Measurements from ENCODE around the gene DSG1.
"Not testable (repeated sequence)": the region's sequence is repeated elsewhere in the genome, so short reads cannot be mapped to it uniquely, and the experiment has no call there.

Gene DSG1

GRCh38 chr18:31317860-31318259 is at the start of gene DSG1:
Gene DSG1 (plus strand): TSS chr18:31318160. CDS start chr18:31318301, 141 bp downstream.
- no peak for DNase-seq

DNA sequence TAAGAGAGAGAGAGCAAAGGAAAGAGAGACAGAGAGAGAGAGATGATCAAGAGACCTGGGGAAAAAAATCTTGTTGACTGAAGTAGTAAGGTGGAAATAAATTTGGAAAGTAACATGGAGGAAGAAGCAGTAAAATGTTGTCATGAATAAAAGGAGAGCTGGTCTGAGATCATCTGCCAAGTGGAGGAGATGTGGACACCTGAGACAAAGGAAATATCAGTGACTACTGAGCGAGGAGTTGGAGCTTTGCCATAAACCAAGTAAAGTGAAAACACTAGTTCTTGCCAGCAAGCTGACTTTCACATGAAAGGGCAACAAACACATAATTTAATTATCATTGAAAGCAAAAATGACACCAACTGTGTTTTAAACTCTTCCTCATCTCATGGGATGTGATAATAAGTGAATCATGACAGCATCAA is 49.0 kb upstream of the DSG1 start:
- no peak for DNase-seq

DNA sequence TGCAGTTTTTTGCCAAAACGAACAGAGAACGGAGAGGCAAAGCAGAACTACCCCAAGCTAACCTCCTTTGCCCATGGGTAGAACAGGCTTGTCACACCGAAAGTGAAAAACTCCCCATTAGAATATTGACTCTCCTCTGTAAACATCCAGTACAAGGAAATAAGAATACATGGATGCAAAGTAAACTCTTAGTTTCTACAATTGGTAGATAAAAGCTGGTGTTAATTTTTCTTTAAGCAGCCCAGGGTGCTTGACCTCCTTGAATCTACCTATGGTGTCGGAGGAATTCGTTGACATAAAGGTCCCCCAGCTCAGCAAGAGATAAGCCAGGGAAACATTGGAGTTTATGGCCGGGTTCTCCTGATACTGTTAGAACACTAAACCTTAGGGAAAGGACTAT is 48.4 kb upstream of the DSG1 start:
- no peak for DNase-seq

- DNase-seq = no peak
These were observed 47.4 kb upstream of the DSG1 start for GRCh38 chr18:31270578-31270977.

DNA sequence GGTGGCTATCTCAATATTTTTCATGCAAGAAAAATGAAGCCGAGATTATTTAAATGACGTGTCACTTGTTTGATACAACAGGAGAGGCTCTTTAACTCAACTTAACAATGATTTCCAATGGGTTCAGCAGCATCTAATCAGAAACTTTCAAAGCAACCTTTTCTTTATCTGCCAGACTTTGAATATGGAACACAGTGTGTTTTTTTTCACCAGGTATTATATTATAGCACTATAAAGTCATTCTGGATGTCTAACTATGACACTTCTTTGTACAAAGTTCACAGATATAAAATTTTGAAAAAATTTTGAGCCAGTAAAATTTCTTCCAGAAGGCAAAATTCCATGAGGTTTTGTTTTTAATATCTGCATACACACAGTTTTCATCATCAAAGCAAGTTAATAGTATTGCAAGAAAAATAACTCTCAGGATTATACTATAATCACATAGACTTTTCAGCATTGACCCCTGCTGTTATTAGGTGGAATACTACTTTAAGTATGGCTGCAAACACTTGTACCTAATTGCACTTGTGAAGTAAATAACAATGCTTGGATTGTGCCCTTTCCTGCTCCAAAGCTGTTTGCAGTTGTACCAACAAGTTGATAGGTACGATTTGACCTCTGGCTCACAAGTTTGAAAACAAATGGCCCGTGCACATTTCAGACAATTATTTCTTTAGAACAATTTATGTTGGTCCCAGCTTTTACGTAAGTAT is 44.0 kb upstream of the DSG1 start:
- no peak for DNase-seq

- no peak for DNase-seq
These were observed 43.0 kb upstream of the DSG1 start for GRCh38 chr18:31274931-31275330.

- no peak for DNase-seq
These were observed 42.1 kb upstream of the DSG1 start for GRCh38 chr18:31275722-31276463.

GRCh38 chr18:31278609-31279071 is 39.3 kb upstream of the DSG1 start:
- no peak for DNase-seq

DNA sequence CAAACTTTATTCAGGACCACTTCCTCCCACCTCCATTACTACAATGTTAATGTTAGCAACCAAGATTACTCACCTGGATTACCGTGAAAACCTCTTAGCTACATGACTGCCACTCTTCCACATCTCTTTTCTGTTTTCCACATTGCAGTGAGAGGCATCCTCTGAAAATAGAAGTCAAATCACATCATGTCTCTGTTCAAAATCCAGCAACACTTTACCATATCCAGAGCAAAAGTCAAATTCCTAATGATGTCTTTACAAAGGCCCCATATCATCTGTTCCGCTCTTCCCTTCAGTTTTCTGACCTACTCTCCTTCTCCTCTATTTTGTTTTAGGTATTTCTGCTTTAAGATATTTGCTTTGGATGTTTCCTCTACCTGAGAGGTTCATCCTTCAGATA is 37.5 kb upstream of the DSG1 start:
- DNase-seq = no peak

GRCh38 chr18:31281437-31281836 is 36.5 kb upstream of the DSG1 start:
- DNase-seq = no peak

- DNase-seq = not testable (repeated sequence)
These were observed 28.5 kb upstream of the DSG1 start for GRCh38 chr18:31289446-31289845.

DNA sequence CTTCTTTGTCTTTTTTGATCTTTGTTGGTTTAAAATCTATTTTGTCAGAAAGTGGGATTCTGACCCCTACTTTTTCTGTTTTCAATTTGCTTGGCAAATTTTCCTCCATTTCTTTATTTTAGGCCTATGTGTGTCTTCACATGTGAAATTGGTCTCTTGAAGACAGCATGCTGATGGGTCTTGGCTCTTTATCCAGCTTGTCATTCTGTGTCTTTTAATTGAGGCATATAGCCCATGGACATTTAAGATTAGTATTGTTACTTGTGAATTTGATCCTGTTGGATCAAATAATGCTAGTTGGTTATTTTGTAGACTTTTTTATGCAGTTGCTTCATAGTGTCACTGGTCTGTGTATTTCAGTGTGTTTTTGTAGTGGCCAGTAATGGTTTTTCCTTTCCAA is 26.3 kb upstream of the DSG1 start:
- DNase-seq = no peak

DNA sequence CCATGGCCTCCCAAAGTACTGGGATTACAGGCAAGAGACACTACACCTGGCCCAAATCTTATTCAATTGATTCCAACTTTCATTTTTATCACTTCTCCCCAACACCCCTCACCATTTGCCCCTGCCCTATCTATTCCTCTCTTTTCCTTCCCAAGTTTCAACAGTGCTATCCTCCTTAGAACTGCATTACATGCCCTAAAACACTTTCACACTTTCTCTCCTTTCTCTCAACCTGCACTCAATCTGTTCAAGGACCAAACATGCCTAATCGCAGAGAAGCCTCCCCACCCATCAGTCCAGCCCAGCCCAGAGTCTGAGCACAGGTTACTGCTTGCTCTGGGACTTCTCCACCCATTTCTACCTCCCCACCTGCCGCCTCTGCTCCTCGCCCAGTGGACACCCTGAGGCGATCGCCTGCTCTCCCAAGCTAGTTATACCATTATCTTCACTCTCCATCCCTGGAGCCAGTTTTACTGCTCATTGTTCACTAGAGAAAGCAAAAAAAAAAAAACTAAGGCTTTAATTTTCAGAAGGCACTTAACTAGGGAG is 23.7 kb upstream of the DSG1 start:
- no peak for DNase-seq

DNA sequence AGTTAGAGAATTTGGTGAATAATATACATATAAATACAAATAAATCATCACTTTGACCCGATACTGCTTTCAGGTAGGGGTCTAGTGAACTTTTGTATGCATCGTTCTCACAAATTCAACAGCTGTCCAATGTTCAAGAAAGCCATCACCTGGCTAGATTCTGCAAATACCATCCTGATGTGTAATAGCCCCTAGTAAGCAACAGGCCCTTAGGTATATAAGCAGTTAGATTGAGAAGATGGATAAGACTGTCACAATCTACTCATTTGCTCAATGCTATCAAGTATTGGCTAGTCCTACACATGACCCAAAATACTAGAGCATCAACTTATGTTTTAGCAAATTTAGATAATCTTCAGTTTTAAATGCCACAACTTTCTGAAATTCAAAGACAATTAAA is 20.7 kb upstream of the DSG1 start:
- DNase-seq = no peak

- DNase-seq = no peak
These were observed 16.7 kb upstream of the DSG1 start for GRCh38 chr18:31301201-31301655.

DNA sequence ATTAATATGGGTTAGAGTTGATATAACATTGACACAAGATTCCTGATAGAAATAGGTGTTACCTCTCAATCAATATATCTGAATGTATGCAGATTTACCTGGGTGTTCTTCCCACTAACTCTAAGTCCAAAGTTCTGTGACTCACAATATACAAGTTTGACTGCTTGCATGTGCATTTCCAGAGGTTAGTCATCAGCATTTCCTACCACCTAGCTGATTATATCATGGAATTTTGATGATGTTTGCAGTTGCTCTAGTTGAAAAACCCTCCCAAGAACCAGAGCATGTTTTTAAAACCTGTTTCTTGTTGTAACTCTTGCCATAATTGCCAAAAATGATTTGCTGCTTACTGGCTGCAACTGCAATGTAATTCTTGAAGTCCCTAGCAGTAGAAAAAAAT is 15.0 kb upstream of the DSG1 start:
- no peak for DNase-seq

- DNase-seq = no peak
These were observed 14.2 kb upstream of the DSG1 start for GRCh38 chr18:31303771-31304170.

GRCh38 chr18:31309115-31309514 is 8.8 kb upstream of the DSG1 start:
- no peak for DNase-seq

DNA sequence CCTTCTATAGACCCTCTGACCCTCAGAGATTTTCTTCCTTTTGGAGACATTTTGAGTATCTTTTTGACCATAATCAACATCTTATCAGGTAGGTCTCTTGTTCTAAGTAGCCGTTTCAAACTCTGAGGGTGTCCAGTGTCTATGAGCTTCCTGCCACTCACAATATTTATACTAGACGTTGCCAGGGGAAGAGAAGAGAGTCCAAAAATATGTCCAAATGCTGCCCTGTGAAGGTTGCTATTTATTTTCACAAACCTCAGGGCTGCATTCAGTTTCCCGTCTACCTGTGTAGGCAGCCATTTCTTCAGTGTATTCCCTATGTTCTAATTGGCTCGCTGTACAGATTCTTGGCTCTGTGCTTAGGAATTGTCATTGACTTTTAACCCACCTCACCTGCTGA is 986 bp upstream of the DSG1 start:
- no peak for DNase-seq

GRCh38 chr18:31321719-31322118 is 3.8 kb downstream of the DSG1 start:
- DNase-seq = no peak

DNA sequence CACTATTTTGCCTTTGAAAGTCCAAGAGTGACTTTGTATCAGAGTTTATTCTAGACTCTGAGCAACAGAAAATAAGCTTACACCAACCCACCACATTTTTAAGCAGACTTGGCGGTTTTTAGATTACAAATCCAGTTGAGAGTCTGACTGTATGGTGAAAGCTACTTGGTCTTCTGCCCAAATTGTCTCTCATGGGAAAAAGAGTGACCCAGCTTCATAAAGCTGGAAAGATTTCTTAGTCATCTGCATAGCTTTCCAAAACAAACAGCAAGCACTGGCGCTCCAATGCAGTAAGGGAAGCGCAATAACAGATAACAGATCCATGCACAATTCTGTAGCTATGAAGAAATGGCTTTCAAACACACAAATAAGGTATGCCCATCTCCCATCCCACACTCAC is 7.1 kb downstream of the DSG1 start:
- DNase-seq = no peak

DNA sequence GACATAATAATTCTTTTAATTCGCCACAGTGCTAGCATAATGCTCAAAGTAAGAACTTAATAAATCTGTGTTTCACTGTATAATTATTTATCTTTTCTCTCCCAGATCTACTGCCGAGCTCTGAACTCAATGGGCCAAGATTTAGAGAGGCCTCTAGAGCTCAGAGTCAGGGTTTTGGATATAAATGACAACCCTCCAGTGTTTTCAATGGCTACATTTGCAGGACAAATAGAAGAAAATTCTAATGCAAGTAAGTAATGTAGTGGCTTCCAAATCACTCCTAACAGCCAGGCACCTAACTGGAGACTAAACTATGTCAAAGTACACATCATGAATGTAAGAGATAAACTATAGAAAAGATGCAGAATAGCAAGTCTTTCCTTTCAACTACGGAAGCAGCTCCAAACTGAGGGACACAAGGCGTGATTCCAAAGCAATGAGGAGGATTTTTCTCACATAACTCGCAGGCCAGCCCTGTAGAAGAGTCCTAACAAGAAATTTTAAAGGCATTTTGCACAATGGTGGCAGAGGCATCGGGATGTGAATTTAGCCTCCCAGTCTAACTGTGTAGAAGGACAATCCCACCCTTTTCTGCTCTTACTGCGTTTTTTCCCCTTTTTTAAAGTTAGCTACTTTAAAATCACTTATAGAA is 12.0 kb downstream of the DSG1 start:
- DNase-seq = no peak

GRCh38 chr18:31343454-31343853 is 25.5 kb downstream of the DSG1 start:
- DNase-seq = no peak

DNA sequence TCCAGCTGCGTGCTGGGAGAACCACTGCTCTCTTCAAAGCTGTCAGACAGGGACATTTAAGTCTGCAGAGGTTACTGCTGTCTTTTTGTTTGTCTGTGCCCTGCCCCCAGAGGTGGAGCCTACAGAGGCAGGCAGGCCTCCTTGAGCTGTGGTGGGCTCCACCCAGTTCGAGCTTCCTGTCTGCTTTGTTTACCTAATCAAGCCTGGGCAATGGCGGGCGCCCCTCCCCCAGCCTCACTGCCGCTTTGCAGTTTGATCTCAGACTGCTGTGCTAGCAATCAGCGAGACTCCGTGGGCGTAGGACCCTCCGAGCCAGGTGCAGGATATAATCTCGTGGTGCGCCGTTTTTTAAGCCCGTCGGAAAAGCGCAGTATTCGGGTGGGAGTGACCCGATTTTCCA is 35.4 kb downstream of the DSG1 start:
- not testable (repeated sequence) for DNase-seq
